Measurements from ENCODE around the gene YPEL1. TPM values are rescaled to one million over a fixed set of nuclear protein-coding genes. Genes with fewer than 3 reads are reported as not detected.
A peak's percentile ranks its signal among the peaks of the same experiment; 100 is the strongest.

YPEL1 gene
- total and polyA plus RNA-seq, 8 donors, result 2.4 to 20.9 (median 18.3) TPM

GRCh38 chr22:21657360-21658032, 78.1 kb downstream of the YPEL1 start:
- Histone ChIP-seq H3K36me3 (no peaks in the 10 kb centered on the region), H3K4me3 (peak overlapping the region; percentile 52 to 76), H3K27me3 (peaks cover 0 to 8% of the 10 kb centered on the region in 2 donors), H3K9me3 (no peaks in the 10 kb centered on the region), H3K27ac (peak overlapping the region in 1 of 2 donors; percentile 55), H3K4me1 (peaks cover 6 to 22% of the 10 kb centered on the region in 2 donors)
- peak in 3 of 4 donors; percentile 65 to 97 (median 83) for DNase-seq
- peak in 1 of 2 donors; percentile 49 for TF ChIP-seq CTCF (IDR thresholded peaks at IDR 0.05)
- ATAC-seq, result peak; percentile 95
- intact Hi-C loops (cut with DNase I), result no loop called here

GRCh38 chr22:21657020-21657359, 78.6 kb downstream of the YPEL1 start:
- DNase-seq, result no peak
- Histone ChIP-seq H3K4me1 (peaks cover 6 to 27% of the 10 kb centered on the region in 2 donors), H3K9me3 (no peaks in the 10 kb centered on the region), H3K36me3 (no peaks in the 10 kb centered on the region), H3K4me3 (peak overlapping the region in 1 of 2 donors; percentile 76), H3K27me3 (peaks cover 0 to 11% of the 10 kb centered on the region in 2 donors), H3K27ac (no peak overlapping the region)
- TF ChIP-seq CTCF (IDR thresholded peaks at IDR 0.05), result no peak
- intact Hi-C loops (cut with DNase I), result no loop called here
- no peak for ATAC-seq

DNA sequence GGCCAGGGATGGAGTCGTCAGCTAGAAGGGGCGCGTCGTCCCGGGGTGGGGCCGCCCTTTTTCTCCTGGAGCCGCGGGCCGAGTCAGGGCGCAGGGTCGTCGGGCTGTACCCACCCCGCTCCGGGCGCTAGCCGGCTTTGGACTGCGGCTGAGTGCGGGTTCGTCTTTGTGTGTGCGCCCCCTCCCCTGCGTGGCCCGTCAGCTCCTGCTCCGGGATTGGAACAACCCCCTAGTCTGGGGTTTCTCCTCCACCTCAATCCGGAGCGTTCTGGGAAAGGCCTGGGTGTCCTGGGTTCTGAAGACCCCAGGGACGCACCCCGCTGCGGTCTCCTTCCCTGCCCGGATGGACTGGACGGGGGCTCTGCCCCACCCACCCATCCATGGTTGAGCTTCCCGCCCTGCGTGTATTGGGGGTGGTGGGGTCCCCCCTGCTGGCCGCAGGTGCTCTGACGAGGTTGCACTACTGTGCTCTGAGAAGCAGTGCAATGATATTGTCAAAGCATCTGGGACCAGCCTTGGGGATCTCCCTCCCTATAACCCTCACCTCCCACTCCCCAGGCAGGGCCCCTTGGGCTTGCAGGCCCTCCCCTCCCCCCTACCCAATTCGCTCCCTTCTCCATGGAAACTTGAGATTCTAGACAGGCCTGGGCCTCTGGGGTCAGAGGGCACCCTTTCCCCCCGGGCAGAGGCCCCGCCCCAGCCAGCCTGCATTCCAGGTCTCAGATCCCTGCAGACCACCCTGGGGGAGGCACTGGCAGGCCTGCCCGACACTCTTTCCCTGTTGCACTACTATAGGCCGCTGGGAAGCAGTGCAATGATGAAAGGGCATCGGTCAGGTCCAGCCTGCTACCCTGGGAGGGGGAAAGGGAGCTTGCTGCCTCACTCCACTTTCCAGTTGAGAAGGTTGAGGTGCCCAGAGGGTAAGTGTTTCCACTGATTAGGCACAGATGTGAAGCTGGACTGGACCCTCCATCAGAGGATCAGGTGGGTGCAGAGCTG, 82.7 kb downstream of the YPEL1 start:
- TF ChIP-seq CTCF (IDR thresholded peaks at IDR 0.05), result no peak
- H3K36me3 ChIP-seq, result peaks cover 0 to 18% of the 10 kb centered on the region in 2 donors
- DNase-seq, result peak in 1 of 4 donors; percentile 31
- no peak overlapping the region for H3K27ac ChIP-seq
- no peak for ATAC-seq
- peak overlapping the region; percentile 59 to 70 for H3K4me3 ChIP-seq
- H3K4me1 ChIP-seq, result peaks cover 8 to 33% of the 10 kb centered on the region in 2 donors
- intact Hi-C loops (cut with DNase I), result no loop called here
- no peaks in the 10 kb centered on the region for H3K9me3 ChIP-seq
- H3K27me3 ChIP-seq, result peaks cover 0 to 11% of the 10 kb centered on the region in 2 donors

- H3K27me3 ChIP-seq, result peaks cover 0 to 7% of the 10 kb centered on the region in 2 donors
- intact Hi-C loops (cut with DNase I), result no loop called here
Observed at GRCh38 chr22:21652010-21652546, 83.5 kb downstream of the YPEL1 start.

More at GRCh38 chr22:21652010-21652546, 83.5 kb downstream of the YPEL1 start:
- peak; percentile 85 to 96 (median 91) for DNase-seq
- TF ChIP-seq CTCF (IDR thresholded peaks at IDR 0.05), result no peak
- ATAC-seq, result peak; percentile 96
- Histone ChIP-seq H3K27ac (peak overlapping the region in 1 of 2 donors; percentile 40), H3K9me3 (no peaks in the 10 kb centered on the region), H3K36me3 (peaks cover 0 to 25% of the 10 kb centered on the region in 2 donors), H3K4me1 (peaks cover 7 to 29% of the 10 kb centered on the region in 2 donors), H3K4me3 (peak overlapping the region; percentile 59 to 70)

Data from left lung (tissue), 10 donors.